ENCODE results near the gene GOPC. TPM values are rescaled to one million over a fixed set of nuclear protein-coding genes. Genes with fewer than 3 reads are reported as not detected.

The GOPC gene
- total RNA-seq: 25.3 and 42.6 TPM in 2 replicates

DNA sequence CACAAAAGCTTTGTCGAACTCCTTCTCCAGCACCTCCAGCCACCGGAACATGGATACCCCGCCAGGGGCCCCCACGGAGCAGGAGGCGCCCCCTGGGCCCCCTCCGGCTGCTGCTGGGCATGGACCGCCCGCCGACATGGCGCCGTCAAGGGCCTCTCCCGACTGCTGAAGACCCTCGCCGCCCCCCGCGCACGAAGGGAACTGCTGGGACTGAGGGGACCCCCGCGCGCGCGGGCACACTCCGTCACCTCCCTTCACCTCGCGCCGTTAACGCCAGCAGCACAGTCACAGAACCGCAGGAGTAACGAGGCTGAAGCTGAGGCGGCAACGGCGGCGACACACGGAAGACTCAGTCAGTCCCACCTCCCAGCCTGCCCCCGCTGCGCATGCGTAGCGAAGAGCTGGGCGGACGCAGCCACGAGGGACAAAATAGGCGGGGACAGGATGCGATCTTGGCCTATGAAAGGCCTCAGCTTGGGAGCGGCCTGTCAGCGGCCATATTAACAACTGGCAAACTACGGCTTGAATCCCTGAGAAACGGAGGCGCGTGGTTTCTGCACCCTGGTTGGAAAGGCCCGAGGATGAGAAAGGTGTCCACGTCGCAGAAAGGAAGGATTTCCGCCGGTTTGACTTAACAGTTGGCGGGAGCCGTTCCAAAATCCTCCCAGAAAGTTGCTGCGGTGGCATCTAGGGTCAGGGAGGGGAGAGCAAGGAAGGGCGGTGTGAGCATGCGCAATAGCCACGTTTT, at the start of gene GOPC:
TSS of gene GOPC (minus strand) at position 361 of the 748 bp plus-strand sequence. CDS start at position 138, 223 bp downstream.

Other genes starting within 250 kb of the GOPC start
- gene ROS1, start 176.6 kb downstream of the GOPC start, total RNA-seq: not detected in 2 replicates
- 37.4 and 50.7 TPM in 2 replicates for gene DCBLD1, start 119.8 kb downstream of the GOPC start, total RNA-seq
- gene NUS1, start 73.0 kb upstream of the GOPC start, total RNA-seq: 19.8 and 21.8 TPM in 2 replicates